Upper lobe of right lung (tissue), 1 donor: Measurements from ENCODE around the gene EHD4. TPM values are rescaled to one million over a fixed set of nuclear protein-coding genes. Genes with fewer than 3 reads are reported as not detected.

Experiments
- ATAC-seq: fragments of 200-7000 bp; cut with Tn5 transposase; one replicate; pipeline ENCODE4 v1.9.1; 2020; ENCODE audit warnings: mild to moderate bottlenecking, moderate library complexity
- DNase-seq: peaks from one replicate; pipeline ENCODE4 v3.0.0-alpha.2; 2020
- H3K27ac ChIP-seq: fragments of 200-600 bp; one replicate; pipeline ENCODE4 v1.8.0; 2022
- H3K27me3 ChIP-seq: fragments of 200-600 bp; one replicate; pipeline ENCODE4 v1.8.0; 2022; ENCODE audit warnings: mild to moderate bottlenecking
- H3K36me3 ChIP-seq: fragments of 200-600 bp; one replicate; pipeline ENCODE4 v1.8.0; 2022
- H3K4me1 ChIP-seq: fragments of 200-600 bp; one replicate; pipeline ENCODE4 v1.8.0; 2022
- H3K4me3 ChIP-seq: fragments of 200-600 bp; one replicate; pipeline ENCODE4 v1.8.0; 2022; ENCODE audit warnings: mild to moderate bottlenecking
- H3K9me3 ChIP-seq: fragments of 200-600 bp; one replicate; pipeline ENCODE4 v1.8.0; 2022
- intact Hi-C: fragments of 100-400 bp; cut with DNase I; formaldehyde crosslinking; loops from one replicate; pipeline ENCODE4 v1.11.0; 2022
- total RNA-seq: library from RNA; stranded (reverse); fragmentation: NEBNext Ultra II Directional; extraction: Animal tissue kit (Norgen Biotek cat#: 25700); gene quantifications from one replicate; pipeline ENCODE4 v1.2.1, GENCODE V29; 2021
- TF ChIP-seq, protein P1 (sequence below): fragments of 200-600 bp; IDR thresholded peaks from one replicate; pipeline ENCODE4 v1.8.0; 2022; ENCODE audit warnings: antibody characterized with exemption
- donor health status: DM: no; HTN: yes; CAD: no; lungs with severe emphysema.

EHD4 gene
- total RNA-seq, 1 donor from 2014 or later: 39.5 TPM

GRCh38 chr15:41871175-41871905, 101.0 kb downstream of the EHD4 start:
- no peak overlapping the region for H3K27ac ChIP-seq
- no peak for ATAC-seq
- no peaks in the 10 kb centered on the region for H3K4me1 ChIP-seq
- no peaks in the 10 kb centered on the region for H3K36me3 ChIP-seq
- TF ChIP-seq, protein P1, sequence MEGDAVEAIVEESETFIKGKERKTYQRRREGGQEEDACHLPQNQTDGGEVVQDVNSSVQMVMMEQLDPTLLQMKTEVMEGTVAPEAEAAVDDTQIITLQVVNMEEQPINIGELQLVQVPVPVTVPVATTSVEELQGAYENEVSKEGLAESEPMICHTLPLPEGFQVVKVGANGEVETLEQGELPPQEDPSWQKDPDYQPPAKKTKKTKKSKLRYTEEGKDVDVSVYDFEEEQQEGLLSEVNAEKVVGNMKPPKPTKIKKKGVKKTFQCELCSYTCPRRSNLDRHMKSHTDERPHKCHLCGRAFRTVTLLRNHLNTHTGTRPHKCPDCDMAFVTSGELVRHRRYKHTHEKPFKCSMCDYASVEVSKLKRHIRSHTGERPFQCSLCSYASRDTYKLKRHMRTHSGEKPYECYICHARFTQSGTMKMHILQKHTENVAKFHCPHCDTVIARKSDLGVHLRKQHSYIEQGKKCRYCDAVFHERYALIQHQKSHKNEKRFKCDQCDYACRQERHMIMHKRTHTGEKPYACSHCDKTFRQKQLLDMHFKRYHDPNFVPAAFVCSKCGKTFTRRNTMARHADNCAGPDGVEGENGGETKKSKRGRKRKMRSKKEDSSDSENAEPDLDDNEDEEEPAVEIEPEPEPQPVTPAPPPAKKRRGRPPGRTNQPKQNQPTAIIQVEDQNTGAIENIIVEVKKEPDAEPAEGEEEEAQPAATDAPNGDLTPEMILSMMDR: no peak
- intact Hi-C loops: no loop called here
- no peak for DNase-seq
- no peaks in the 10 kb centered on the region for H3K9me3 ChIP-seq
- no peak overlapping the region for H3K4me3 ChIP-seq
- H3K27me3 ChIP-seq: no peaks in the 10 kb centered on the region

DNA sequence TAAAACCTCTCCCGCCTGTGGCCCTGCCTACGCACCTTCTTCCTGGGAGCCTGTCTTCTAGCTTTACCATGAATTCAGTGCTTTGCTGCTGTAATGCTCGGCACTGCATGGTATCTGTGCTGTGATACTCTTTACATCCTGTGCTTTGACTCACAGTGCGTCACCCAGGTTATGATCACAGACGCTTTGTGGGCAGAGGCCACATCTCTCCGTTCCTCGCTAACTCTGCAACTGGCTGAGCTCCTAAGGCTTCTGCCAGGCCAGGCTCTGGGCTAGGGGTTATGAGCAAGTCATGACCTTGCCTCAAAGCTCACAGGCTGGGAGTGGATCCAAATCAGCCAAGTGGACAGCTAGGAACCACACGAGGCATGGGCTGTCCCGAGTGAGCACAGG, 101.7 kb downstream of the EHD4 start:
- no peaks in the 10 kb centered on the region for H3K4me1 ChIP-seq
- no peak overlapping the region for H3K27ac ChIP-seq
- DNase-seq (no peak), ATAC-seq (no peak)
- intact Hi-C loops: no loop called here
- no peaks in the 10 kb centered on the region for H3K36me3 ChIP-seq
- no peak overlapping the region for H3K4me3 ChIP-seq
- TF ChIP-seq, protein P1: no peak
- H3K9me3 ChIP-seq: no peaks in the 10 kb centered on the region
- H3K27me3 ChIP-seq: no peaks in the 10 kb centered on the region

GRCh38 chr15:41869770-41870688, 102.3 kb downstream of the EHD4 start:
- no peak for ATAC-seq
- Histone ChIP-seq H3K9me3 (no peaks in the 10 kb centered on the region), H3K4me1 (no peaks in the 10 kb centered on the region), H3K27ac (no peak overlapping the region), H3K36me3 (no peaks in the 10 kb centered on the region), H3K27me3 (no peaks in the 10 kb centered on the region), H3K4me3 (no peak overlapping the region)
- DNase-seq: no peak
- intact Hi-C loops: no loop called here
- TF ChIP-seq, protein P1: no peak

DNA sequence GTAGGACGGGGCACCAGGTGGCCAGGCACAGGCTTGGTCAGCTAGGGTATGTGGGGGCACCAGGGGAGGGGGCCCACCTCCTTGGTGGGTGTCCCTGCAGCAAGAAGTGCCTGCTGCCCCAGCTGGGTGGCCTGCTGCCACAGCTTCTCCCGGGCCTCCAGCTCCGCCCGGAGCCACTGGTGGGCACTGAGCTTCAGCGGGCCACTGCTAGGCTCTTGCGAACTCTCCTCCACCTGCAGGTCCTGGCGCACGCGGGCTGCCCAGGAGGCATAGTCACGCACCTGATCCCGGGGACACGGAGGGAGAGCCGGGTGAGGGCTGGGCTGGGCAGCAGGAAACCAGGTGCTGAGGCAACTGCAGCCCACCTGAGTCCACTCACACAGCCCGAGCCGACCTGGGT, 104.0 kb downstream of the EHD4 start:
- Histone ChIP-seq H3K4me1 (no peaks in the 10 kb centered on the region), H3K36me3 (no peaks in the 10 kb centered on the region), H3K27ac (no peak overlapping the region), H3K9me3 (no peaks in the 10 kb centered on the region), H3K27me3 (no peaks in the 10 kb centered on the region), H3K4me3 (no peak overlapping the region)
- ATAC-seq: no peak
- DNase-seq: no peak
- TF ChIP-seq, protein P1: no peak
- intact Hi-C loops: no loop called here

GRCh38 chr15:41866872-41867579, 105.3 kb downstream of the EHD4 start:
- no peaks in the 10 kb centered on the region for H3K9me3 ChIP-seq
- H3K4me3 ChIP-seq: no peak overlapping the region
- intact Hi-C loops: no loop called here
- DNase-seq (no peak), ATAC-seq (no peak)
- no peak overlapping the region for H3K27ac ChIP-seq
- no peaks in the 10 kb centered on the region for H3K36me3 ChIP-seq
- TF ChIP-seq, protein P1: no peak
- H3K4me1 ChIP-seq: no peaks in the 10 kb centered on the region
- H3K27me3 ChIP-seq: no peaks in the 10 kb centered on the region
